Body of pancreas (tissue), 4 donors: Measurements from ENCODE around the gene MOGAT3. TPM values are rescaled to one million over a fixed set of nuclear protein-coding genes. Genes with fewer than 3 reads are reported as not detected.
A peak's percentile ranks its signal among the peaks of the same experiment; 100 is the strongest.

Experiments
- ATAC-seq: fragments of 150-250 bp; one replicate; pipeline ENCODE4 v1.9.1; 2016
- DNase-seq, 4 donors: peaks; one replicate each; pipeline ENCODE4 v3.0.0-alpha.2; 2019
- H3K27ac ChIP-seq, 4 donors: fragments of 200-600 bp; sonication (generic); 1 replicate in 3 of 4; 2 replicates in 1 of 4; pipeline versions ENCODE4 v1.5.1 to v1.6.1; 2016 to 2019; ENCODE audit warnings: mild to moderate bottlenecking in 1 of 4, mixed read lengths in 1 of 4, moderate library complexity in 1 of 4
- H3K27me3 ChIP-seq, 2 donors: fragments of 200-600 bp; sonication (generic); one replicate each; pipeline ENCODE4 v1.6.0; 2016; ENCODE audit warnings: mild to moderate bottlenecking in 1 of 2
- H3K36me3 ChIP-seq, 2 donors: fragments of 200-600 bp; sonication (generic); replicated peaks in 1 of 2; 2 replicates each; pipeline ENCODE4 v1.5.1; 2016; ENCODE audit warnings: low read depth in 2 of 2; ENCODE audit not compliant: insufficient read depth in 1 of 2
- H3K4me1 ChIP-seq: fragments of 200-600 bp; sonication (generic); one replicate; pipeline ENCODE4 v1.6.0; 2016
- H3K4me3 ChIP-seq, 2 donors: fragments of 200-600 bp; sonication (generic); 1 replicate in 1 of 2; 2 replicates in 1 of 2; pipeline ENCODE4 v1.5.1; 2016 to 2019
- H3K9me3 ChIP-seq, 3 donors: fragments of 200-600 bp; sonication (generic); 1 replicate in 2 of 3; 2 replicates in 1 of 3; pipeline ENCODE4 v1.5.1; 2016
- POLR2A ChIP-seq, 3 donors: fragments of 450-650 bp; IDR thresholded peaks; one replicate each; pipeline ENCODE4 v1.6.1; 2016; ENCODE audit warnings: antibody characterized with exemption in 3 of 3, mild to moderate bottlenecking in 2 of 3
- WGBS, 2 donors: methylation state at CpG; one replicate each; pipeline ENCODE4 v1.1.5; 2017; 5-methylcytosine and 5-hydroxymethylcytosine counted together
- intact Hi-C: fragments of 100-400 bp; cut with DNase I; formaldehyde crosslinking; loops from one replicate; pipeline ENCODE4 v1.15.1; 2023
- total RNA-seq, 2 donors: library from RNA; depleted of rRNA; stranded (reverse); fragments of >200 nt; gene quantifications; one replicate each; pipeline ENCODE4 v1.1.0, GENCODE V29; 2016
- TF ChIP-seq, protein P1 (sequence below), 7 experiments: fragments of 450-650 bp in 4 of 7; fragments of 200-600 bp in 3 of 7; sonication (generic) in 3 of 7; IDR thresholded peaks; one replicate each; pipeline ENCODE4 v1.5.1; 2016 to 2019; ENCODE audit warnings: antibody characterized with exemption in 7 of 7

MOGAT3 gene
- total RNA-seq, 2 donors from 2014 or later, result not detected

DNA sequence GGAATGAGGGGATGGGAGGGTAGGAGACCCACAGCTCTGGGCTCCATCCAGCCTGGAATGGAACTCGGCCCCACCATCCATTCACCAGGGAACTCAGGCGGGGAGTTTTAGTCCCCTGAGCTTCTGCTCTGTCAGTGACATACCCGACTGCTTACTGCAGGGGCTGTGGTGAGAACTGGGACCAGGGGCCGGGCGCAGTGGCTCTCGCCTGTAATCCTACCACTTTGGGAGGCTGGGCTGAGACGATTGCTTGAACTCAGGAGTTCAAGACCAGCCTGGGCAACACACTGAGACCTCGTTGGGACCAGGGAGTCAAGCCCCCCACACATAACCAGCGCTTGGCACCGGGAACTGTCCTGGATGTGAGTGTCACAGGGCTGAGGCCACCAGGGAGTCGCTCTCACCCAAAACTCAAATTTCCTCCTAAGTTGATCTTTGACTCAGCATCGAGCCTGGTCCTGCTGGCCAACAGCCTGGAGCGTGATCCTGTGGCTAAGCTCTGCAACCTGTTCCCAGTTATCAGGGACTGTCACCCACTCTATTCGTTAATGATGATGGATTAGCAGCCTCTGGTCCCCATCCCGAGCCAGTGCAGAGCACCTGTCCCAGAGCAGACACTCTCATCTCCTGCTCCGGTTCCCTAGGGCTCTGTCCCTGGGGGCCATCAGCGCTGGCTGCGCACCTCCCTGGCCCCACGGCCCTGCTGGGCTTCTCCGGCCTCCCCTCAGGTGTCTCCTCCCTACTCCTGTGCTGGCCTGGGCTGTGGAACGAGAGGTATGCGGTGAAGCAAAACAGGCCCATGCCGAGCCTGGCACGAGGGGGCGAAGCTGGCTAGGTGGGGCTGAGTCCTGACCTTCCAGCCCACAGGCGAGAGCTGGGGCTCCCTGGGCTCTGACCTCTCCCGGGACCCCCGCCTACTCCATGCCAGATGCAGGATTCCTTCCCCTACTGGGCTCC is 37.7 kb upstream of the MOGAT3 start:
- H3K4me1 ChIP-seq, result peaks cover 41% of the 10 kb centered on the region
- no peaks in the 10 kb centered on the region for H3K9me3 ChIP-seq
- peak in 1 of 3 donors; percentile 10 for TF ChIP-seq POLR2A (IDR thresholded peaks at IDR 0.05)
- TF ChIP-seq, protein P1, sequence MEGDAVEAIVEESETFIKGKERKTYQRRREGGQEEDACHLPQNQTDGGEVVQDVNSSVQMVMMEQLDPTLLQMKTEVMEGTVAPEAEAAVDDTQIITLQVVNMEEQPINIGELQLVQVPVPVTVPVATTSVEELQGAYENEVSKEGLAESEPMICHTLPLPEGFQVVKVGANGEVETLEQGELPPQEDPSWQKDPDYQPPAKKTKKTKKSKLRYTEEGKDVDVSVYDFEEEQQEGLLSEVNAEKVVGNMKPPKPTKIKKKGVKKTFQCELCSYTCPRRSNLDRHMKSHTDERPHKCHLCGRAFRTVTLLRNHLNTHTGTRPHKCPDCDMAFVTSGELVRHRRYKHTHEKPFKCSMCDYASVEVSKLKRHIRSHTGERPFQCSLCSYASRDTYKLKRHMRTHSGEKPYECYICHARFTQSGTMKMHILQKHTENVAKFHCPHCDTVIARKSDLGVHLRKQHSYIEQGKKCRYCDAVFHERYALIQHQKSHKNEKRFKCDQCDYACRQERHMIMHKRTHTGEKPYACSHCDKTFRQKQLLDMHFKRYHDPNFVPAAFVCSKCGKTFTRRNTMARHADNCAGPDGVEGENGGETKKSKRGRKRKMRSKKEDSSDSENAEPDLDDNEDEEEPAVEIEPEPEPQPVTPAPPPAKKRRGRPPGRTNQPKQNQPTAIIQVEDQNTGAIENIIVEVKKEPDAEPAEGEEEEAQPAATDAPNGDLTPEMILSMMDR (IDR thresholded peaks at IDR 0.05), result no peak
- peak in 3 of 4 donors; percentile 53 to 58 (median 58) for DNase-seq
- no peaks in the 10 kb centered on the region for H3K27me3 ChIP-seq
- H3K36me3 ChIP-seq, result peaks cover 0 to 1% of the 10 kb centered on the region in 2 donors
- 56 to 62% methylated on average over 12 to 28 of the region's 28 CpGs for WGBS, 2 donors
- ATAC-seq, result peak; percentile 63
- peak overlapping the region; percentile 72 to 87 (median 84) for H3K27ac ChIP-seq
- intact Hi-C loops, result no loop called here
- H3K4me3 ChIP-seq, result no peak overlapping the region

GRCh38 chr7:101237206-101238067 is 36.6 kb upstream of the MOGAT3 start, which contains the start of gene CLDN15:
Gene CLDN15, minus strand, starts transcription at chr7:101237802. Its CDS starts 221 bp downstream, at chr7:101237581.
- WGBS, 2 donors, result 64 to 73% methylated on average over 20 to 25 of the region's 31 CpGs
- peak; percentile 54 for ATAC-seq
- no peaks in the 10 kb centered on the region for H3K27me3 ChIP-seq
- H3K4me3 ChIP-seq, result no peak within 1 kb of the TSS
- TF ChIP-seq, protein P1 (IDR thresholded peaks at IDR 0.05), result no peak
- no peak for TF ChIP-seq POLR2A (IDR thresholded peaks at IDR 0.05)
- peak; percentile 41 to 58 (median 49) for DNase-seq
- peaks cover 46% of the 10 kb centered on the region for H3K4me1 ChIP-seq
- no peaks in the 10 kb centered on the region for H3K9me3 ChIP-seq
- peaks cover 0 to 1% of the 10 kb centered on the region in 2 donors for H3K36me3 ChIP-seq
- peak within 1 kb of the TSS; percentile 72 to 87 (median 84) for H3K27ac ChIP-seq
- intact Hi-C loops, result no loop called here

DNA sequence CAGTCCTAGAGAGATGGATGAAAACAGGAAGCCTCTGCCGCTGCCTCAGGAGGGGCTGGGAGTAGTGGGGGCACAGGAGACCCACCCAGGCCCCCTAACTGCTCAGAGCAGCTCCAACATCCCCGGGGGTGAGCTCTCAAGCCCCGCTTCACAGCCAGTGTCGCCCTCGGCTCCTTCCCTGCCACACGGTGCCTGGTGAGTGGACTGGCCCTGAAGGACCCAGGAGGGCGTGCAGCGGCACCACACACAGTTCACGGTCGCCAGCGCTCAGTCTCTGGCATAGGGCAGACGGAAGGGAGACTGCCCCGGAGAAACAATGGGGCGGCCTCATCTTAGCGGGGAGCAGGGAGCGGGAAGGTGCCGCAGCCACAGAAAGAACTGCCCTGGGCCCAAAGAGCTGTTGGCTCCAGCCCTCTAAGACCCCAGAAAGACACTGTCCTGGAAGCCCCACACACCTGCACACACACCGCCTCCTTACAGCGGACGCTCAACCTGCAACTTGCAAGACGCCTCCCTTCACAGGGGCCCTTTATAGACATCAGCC is 35.5 kb upstream of the MOGAT3 start:
- H3K4me3 ChIP-seq, result no peak overlapping the region
- DNase-seq (no peak), ATAC-seq (no peak)
- intact Hi-C loops, result no loop called here
- H3K27me3 ChIP-seq, result no peaks in the 10 kb centered on the region
- 77 to 90% methylated on average over 14 to 15 of the region's 21 CpGs for WGBS, 2 donors
- H3K9me3 ChIP-seq, result no peaks in the 10 kb centered on the region
- no peak for TF ChIP-seq POLR2A (IDR thresholded peaks at IDR 0.05)
- TF ChIP-seq, protein P1 (IDR thresholded peaks at IDR 0.05), result no peak
- H3K4me1 ChIP-seq, result peaks cover 53% of the 10 kb centered on the region
- peaks cover 0 to 1% of the 10 kb centered on the region in 2 donors for H3K36me3 ChIP-seq
- peak overlapping the region in 1 of 4 donors; percentile 87 for H3K27ac ChIP-seq

DNA sequence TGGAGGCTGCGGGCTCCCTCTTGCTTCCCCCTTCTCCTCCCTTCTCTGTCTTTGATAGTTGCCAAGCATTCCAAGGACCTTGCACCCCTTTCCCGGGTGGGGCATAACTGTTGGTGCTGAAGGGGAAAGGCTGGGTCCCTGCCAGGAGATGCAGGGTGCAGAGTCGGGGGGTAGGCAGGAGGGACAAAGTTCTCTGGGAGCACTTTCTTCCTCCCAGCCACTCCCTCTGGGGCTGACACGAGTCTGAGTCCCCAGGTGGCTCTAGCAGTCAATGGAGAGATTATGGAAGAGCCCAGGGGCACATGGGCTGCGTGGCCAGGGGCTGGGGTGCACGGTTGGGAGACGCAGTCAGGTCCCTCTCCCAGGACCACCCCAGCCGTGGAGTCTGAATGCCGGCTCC is 34.7 kb upstream of the MOGAT3 start:
- Histone ChIP-seq H3K27ac (no peak overlapping the region), H3K9me3 (no peaks in the 10 kb centered on the region), H3K27me3 (no peaks in the 10 kb centered on the region), H3K36me3 (peaks cover 0 to 1% of the 10 kb centered on the region in 2 donors), H3K4me1 (peaks cover 58% of the 10 kb centered on the region), H3K4me3 (no peak overlapping the region)
- no peak for DNase-seq
- ATAC-seq, result no peak
- intact Hi-C loops, result no loop called here
- 69 to 78% methylated on average over 6 to 9 of the region's 9 CpGs for WGBS, 2 donors
- TF ChIP-seq, protein P1 (IDR thresholded peaks at IDR 0.05), result no peak
- no peak for TF ChIP-seq POLR2A (IDR thresholded peaks at IDR 0.05)
